Astrocyte (in vitro differentiated cells and primary cell): Measurements from ENCODE around the gene FAM227B.
"Not testable (repeated sequence)": the region's sequence is repeated elsewhere in the genome, so short reads cannot be mapped to it uniquely, and the experiment has no call there.

Experiments used
- EZH2 ChIP-seq: IDR thresholded peaks from 2 replicates; pipeline ENCODE4 v1.6.1; 2012; ENCODE audit warnings: mild to moderate bottlenecking, low read length, inconsistent platforms; ENCODE audit not compliant: insufficient read depth
- TF ChIP-seq, protein P1 (sequence below): IDR thresholded peaks from 2 replicates; pipeline ENCODE4 v1.5.1; 2011; ENCODE audit warnings: low read depth, mild to moderate bottlenecking, inconsistent platforms, low read length, moderate library complexity; ENCODE audit not compliant: insufficient read depth

DNA sequence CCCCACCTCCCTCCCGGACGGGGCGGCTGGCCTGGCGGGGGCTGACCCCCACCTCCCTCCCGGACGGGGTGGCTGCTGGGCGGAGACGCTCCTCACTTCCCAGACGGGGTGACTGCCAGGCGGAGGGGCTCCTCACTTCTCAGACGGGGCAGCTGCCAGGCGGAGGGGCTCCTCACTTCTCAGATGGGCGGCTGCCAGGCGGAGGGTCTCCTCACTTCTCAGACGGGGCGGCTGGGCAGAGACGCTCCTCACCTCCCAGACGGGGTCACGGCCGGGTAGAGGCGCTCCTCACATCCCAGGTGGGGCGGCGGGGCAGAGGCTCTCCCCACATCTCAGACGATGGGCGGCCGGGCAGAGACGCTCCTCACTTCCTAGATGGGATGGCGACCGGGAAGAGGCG is 70.3 kb downstream of the FAM227B start:
- TF ChIP-seq, protein P1, sequence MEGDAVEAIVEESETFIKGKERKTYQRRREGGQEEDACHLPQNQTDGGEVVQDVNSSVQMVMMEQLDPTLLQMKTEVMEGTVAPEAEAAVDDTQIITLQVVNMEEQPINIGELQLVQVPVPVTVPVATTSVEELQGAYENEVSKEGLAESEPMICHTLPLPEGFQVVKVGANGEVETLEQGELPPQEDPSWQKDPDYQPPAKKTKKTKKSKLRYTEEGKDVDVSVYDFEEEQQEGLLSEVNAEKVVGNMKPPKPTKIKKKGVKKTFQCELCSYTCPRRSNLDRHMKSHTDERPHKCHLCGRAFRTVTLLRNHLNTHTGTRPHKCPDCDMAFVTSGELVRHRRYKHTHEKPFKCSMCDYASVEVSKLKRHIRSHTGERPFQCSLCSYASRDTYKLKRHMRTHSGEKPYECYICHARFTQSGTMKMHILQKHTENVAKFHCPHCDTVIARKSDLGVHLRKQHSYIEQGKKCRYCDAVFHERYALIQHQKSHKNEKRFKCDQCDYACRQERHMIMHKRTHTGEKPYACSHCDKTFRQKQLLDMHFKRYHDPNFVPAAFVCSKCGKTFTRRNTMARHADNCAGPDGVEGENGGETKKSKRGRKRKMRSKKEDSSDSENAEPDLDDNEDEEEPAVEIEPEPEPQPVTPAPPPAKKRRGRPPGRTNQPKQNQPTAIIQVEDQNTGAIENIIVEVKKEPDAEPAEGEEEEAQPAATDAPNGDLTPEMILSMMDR = not testable (repeated sequence)
- not testable (repeated sequence) for TF ChIP-seq EZH2
